Retinal pigment epithelial cell (primary cell): ENCODE data around the gene SUMO3.

Experiments used
- DNase-seq: peaks from one replicate; pipeline ENCODE4 v3.0.0-alpha.2; 2010; ENCODE audit warnings: low read depth
- H3K4me3 ChIP-seq: 2 replicates; pipeline ENCODE4 v1.5.1; 2011; ENCODE audit warnings: mild to moderate bottlenecking, low read length, control low read depth, moderate library complexity
- TF ChIP-seq, protein P1 (sequence below): conservative IDR thresholded peaks from 2 replicates; pipeline ENCODE4 v1.5.1; 2011; ENCODE audit warnings: low read depth, low read length, control low read depth, inconsistent platforms

The SUMO3 gene

DNA sequence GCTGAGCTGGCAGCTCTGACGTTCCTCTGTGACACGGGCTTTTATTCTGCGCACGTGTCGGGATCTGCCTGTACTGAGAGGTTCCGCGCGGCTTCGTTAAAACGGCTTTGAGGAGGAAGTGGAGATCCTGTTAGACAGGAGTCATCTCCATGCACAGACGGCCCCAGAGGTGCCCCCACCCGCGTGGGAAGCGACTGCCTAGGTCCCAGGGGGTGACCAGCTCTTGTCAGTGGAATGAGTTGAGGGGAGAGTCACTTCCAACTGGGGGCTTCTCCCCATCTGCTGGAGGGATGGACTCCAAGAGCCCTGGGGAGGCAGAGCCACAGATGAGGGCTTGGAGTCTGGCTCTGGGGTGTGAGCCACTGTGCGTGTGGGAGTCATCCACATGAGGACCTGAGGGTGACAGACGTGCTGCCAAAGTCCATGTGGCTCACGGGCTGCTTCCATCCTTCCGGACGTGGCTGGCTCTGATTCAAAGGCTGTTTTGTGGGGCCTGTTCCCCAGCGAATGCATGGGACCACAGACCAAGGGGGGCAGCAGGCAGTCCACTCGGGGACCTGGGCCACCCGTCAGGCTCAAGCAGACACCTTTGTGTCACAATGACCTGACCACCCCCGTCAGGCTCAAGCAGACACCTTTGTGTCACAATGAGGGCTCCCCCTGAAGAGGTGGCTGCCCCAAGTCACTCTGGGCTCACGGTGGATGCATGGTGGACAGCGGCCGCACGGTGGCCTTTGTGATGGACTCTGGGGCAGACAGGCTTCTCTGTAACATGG is 28.8 kb upstream of the SUMO3 start:
- DNase-seq = no peak
- no peak overlapping the region for H3K4me3 ChIP-seq
- TF ChIP-seq, protein P1, sequence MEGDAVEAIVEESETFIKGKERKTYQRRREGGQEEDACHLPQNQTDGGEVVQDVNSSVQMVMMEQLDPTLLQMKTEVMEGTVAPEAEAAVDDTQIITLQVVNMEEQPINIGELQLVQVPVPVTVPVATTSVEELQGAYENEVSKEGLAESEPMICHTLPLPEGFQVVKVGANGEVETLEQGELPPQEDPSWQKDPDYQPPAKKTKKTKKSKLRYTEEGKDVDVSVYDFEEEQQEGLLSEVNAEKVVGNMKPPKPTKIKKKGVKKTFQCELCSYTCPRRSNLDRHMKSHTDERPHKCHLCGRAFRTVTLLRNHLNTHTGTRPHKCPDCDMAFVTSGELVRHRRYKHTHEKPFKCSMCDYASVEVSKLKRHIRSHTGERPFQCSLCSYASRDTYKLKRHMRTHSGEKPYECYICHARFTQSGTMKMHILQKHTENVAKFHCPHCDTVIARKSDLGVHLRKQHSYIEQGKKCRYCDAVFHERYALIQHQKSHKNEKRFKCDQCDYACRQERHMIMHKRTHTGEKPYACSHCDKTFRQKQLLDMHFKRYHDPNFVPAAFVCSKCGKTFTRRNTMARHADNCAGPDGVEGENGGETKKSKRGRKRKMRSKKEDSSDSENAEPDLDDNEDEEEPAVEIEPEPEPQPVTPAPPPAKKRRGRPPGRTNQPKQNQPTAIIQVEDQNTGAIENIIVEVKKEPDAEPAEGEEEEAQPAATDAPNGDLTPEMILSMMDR = no peak

DNA sequence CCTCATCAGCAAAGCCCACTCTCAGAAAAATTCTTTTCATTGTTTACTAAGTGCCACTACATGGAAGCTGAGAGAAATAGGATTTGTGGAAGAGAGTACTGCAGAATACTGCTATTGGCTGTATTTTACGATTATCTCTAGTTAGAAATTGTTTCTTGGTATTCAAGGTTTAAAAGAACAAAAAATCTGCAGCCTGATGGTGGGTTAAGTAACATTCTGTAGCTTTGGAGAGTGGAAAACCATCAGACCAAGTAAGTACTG is 28.3 kb upstream of the SUMO3 start:
- DNase-seq = no peak
- TF ChIP-seq, protein P1 = no peak
- peak overlapping the region; percentile 22 for H3K4me3 ChIP-seq

DNA sequence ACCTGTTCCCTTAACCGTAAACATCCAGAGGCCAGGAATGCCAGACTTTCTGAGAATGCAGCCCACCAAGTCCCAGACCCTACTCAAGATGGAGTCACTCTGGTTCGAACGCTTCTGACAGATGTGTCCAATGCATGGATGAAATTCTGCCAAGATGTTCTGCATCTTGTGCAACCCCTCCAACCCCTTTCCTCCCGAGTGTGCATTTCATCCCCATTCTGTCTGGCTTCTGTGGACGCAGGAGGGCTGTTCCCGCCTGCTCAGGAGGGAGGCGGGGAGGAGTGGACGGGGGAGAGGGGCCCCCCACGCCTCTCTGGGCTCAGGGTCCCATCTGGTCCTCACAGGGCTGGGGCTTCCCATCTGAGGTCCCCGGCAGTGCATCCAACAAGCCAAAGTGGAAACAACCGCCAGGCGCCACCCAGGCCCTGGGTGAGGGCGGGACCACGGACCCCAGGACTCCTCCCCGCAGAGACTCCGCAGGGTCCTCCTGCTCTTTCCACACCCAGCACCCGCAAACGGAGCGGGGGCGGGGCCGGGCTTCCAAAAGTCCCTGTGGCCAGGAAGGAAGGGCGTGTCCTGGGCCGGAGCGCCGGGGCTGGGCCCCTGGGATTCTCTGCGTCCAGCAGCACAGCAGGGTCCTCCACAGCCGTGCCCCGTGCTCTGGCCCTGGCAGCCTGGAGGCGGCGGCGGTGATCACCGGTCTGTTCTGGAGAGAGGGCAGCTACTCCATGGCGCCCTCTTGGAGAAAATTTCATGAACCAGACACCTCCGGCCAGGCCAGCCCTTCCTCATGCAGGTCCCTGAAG is 27.8 kb upstream of the SUMO3 start:
- DNase-seq = no peak
- H3K4me3 ChIP-seq = peak overlapping the region; percentile 22
- TF ChIP-seq, protein P1 = peak; percentile 54

DNA sequence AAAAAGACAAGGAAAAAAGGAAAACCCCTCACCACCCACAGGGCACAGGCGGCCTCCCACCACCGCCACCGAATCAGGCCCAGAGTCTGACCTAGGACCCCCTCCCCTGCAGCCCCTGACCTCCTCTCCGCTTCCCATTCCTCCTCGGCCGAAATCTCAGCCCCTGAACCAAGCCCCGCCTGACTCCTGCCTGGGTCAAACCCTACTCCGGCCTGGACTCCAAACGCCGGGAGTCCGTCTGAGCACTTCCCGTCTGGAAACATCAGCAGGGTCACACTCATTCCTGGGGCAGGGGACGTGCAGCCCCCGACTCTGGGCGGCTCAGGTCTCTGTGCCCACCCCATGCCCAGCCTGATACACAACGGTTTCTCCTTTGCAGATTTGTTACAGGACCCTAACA is 26.4 kb upstream of the SUMO3 start:
- TF ChIP-seq, protein P1 = no peak
- no peak overlapping the region for H3K4me3 ChIP-seq
- DNase-seq = no peak

DNA sequence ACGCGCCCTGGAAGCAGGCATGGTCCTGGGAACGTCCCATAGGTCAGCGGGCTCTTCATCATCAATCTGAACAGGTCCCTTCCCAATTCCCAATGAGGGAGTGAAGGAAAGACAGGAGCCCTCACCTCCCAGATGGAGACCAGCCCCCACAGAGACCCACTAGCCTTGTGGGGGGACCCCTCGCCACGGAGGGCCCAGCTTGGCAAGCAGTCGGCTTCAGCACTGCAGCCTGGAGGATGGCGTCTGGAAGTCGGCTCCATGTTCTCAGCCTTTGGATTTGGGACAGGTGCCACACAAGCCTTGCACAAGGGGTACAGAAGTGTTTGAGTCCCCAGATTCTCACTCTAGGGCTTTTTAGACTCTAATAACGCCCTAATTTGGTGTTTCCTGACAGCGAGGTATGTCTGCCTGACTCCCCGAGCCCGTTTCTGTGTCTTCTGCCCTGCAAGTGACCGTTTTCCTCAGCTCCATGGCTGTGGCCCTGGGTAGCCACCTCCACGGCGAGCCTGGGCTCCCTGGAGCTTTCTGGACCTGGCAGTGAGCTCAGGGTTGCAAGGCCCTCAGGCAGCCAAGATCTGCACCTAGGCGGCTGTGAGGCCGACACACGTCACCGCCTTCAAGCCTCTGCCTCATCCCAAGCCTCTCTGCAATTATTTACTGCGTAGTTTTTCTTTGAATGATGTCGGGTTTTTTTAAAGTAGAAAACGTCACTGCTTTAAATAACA is 25.0 kb upstream of the SUMO3 start:
- TF ChIP-seq, protein P1 = no peak
- no peak overlapping the region for H3K4me3 ChIP-seq
- DNase-seq = no peak

DNA sequence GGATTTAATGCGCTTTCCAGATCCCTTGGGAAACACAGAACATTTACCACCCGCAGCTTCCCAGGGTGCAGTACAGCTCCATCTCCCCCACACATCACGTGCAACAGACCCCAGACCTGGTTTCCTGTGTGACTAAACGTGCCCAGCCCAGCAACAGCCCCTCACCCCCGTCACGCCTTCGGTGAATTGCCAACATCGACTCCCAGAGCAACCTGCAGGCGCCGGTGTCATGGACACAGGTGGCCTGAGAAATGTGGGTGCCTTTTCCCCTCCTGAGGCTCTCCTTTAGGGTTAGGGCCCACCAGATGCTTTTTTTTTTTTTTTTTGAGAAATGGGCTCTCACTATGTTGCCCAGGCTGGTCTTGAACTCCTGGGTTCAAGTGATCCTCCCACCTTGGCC is 24.2 kb upstream of the SUMO3 start:
- no peak for DNase-seq
- TF ChIP-seq, protein P1 = no peak
- H3K4me3 ChIP-seq = no peak overlapping the region
